HepG2 (cell line): ENCODE data around the gene CCL27. TPM values are rescaled to one million over a fixed set of nuclear protein-coding genes. Genes with fewer than 3 reads are reported as not detected.
A peak's percentile ranks its signal among the peaks of the same experiment; 100 is the strongest.

Experiments
- HNRNPUL1 ChIP-seq: fragments of 200-400 bp; formaldehyde crosslinking; IDR thresholded peaks from 2 replicates; pipeline ENCODE4 v1.6.1; 2017; ENCODE audit warnings: low read depth, mild to moderate bottlenecking, low read length, moderate library complexity
- MEIS1 ChIP-seq: sonication (generic); formaldehyde crosslinking; IDR thresholded peaks from 2 replicates; pipeline ENCODE4 v1.9.0; 2021; ENCODE audit warnings: mild to moderate bottlenecking, missing genetic modification reagents, moderate library complexity, borderline replicate concordance
- MXI1 ChIP-seq: IDR thresholded peaks from 3 replicates; pipeline ENCODE4 v1.6.1; 2012; ENCODE audit warnings: low read depth, low read length, inconsistent platforms, borderline replicate concordance
- NFE2L2 ChIP-seq: fragments of 150-350 bp; IDR thresholded peaks from 2 replicates; pipeline ENCODE4 v1.6.1; 2014; ENCODE audit warnings: low read length
- RXRB ChIP-seq: IDR thresholded peaks from 2 replicates; pipeline ENCODE4 v1.6.1; 2016; ENCODE audit warnings: borderline replicate concordance, missing genetic modification reagents, missing compliant biosample characterization
- ZIK1 ChIP-seq: sonication (generic); formaldehyde crosslinking; IDR thresholded peaks from 2 replicates; pipeline ENCODE4 v1.5.0; 2020; ENCODE audit warnings: mild to moderate bottlenecking, low read depth, missing genetic modification reagents, borderline replicate concordance
- ZNF577 ChIP-seq: sonication (generic); formaldehyde crosslinking; IDR thresholded peaks from 2 replicates; pipeline ENCODE4 v1.4.0; 2020; ENCODE audit warnings: mild to moderate bottlenecking, low read depth, missing genetic modification reagents, borderline replicate concordance
- polyA plus RNA-seq, 8 experiments: library from polyadenylated mRNA; depleted of rRNA in 3 of 8; stranded (reverse) in 7 of 8; unstranded in 1 of 8; fragments of >200 nt; fragmentation: Illumina TruSeq in 4 of 8; extraction: Trizol in 4 of 8; gene quantifications; 2 replicates each; pipeline versions ENCODE4 v1.2.1 to v1.2.3, GENCODE V29; 2011 to 2016; ENCODE audit warnings: low read depth in 4 of 8, missing spikeins in 1 of 8, mixed read lengths in 1 of 8; ENCODE audit not compliant: insufficient read depth in 1 of 8
- total RNA-seq, 5 experiments: library from RNA; depleted of rRNA; stranded (reverse); fragments of >200 nt; fragmentation: Illumina TruSeq; extraction: Trizol; gene quantifications; 2 replicates each; pipeline ENCODE4 v1.2.3, GENCODE V29; 2016; ENCODE audit warnings: low read depth in 1 of 5
- TF ChIP-seq, protein P1 (sequence below): sonication (generic); formaldehyde crosslinking; conservative IDR thresholded peaks from 2 replicates; pipeline ENCODE4 v1.4.0; 2020; ENCODE audit warnings: missing genetic modification reagents
- TF ChIP-seq, protein P2 (sequence below): sonication (generic); formaldehyde crosslinking; IDR thresholded peaks from 2 replicates; pipeline ENCODE4 v1.8.0; 2022; ENCODE audit warnings: mild to moderate bottlenecking, missing genetic modification reagents; ENCODE audit not compliant: insufficient replicate concordance
- TF ChIP-seq, protein P3 (sequence below): sonication (generic); formaldehyde crosslinking; IDR thresholded peaks from 2 replicates; pipeline ENCODE4 v1.4.0; 2020; ENCODE audit warnings: mild to moderate bottlenecking, missing genetic modification reagents, borderline replicate concordance
- TF ChIP-seq, protein P4 (sequence below): sonication (generic); formaldehyde crosslinking; IDR thresholded peaks from 2 replicates; pipeline ENCODE4 v1.4.0; 2020; ENCODE audit warnings: missing genetic modification reagents
- TF ChIP-seq, protein P5 (sequence below): sonication (generic); formaldehyde crosslinking; IDR thresholded peaks from 2 replicates; pipeline ENCODE4 v1.5.0; 2020; ENCODE audit warnings: mild to moderate bottlenecking, low read depth, missing genetic modification reagents, borderline replicate concordance
- TF ChIP-seq, protein P6 (sequence below): sonication (generic); formaldehyde crosslinking; IDR thresholded peaks from 2 replicates; pipeline ENCODE4 v1.4.0; 2020; ENCODE audit warnings: missing genetic modification reagents, borderline replicate concordance
- TF ChIP-seq, protein P7 (sequence below), 2 experiments: fragments of 450-650 bp in 1 of 2; sonication (generic) in 1 of 2; formaldehyde crosslinking; IDR thresholded peaks; 2 replicates each; pipeline versions ENCODE4 v1.5.0 to v1.8.0; 2020 to 2022; ENCODE audit warnings: mild to moderate bottlenecking in 1 of 2, missing genetic modification reagents in 1 of 2

CCL27 gene
- total and polyA plus RNA-seq, 2 of the 13 experiments (the other 11 are each of a cell fraction or from before 2014, with no cell fraction given): not detected

DNA sequence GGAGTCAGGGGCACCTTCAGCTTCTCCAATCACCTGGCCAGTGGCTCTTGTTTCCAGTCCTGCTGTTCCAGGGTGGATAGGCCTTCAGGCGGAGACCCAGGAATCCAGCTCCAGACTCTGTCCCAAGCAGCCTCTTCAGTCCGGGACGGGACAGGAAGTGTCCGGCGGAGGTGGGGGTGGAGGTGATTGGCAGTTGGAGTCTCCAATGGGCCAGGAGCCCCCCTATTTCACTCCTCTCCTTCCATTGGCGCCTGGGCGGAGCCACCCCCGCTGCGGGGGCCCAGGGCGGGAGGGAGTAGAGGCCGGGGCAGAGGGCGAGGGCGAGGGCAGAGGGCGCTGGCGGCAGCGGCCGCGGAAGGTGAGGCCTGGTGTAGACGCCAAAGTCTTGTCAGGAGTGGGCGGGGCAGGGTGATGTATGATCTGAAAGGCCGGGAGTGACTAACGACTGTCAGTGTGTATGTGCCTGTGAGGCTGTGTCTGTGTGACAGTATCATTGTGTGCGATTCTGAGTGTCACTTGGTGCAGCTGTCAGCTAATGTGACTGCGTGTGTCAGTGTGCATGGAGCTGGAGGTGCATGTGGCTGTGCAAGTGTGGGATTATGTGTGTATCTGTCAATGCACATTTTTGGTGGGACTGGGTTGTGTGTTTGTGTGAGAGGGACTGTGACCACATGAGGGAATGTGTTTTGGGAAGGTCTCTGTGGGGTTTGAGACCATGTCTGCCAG, 10.4 kb downstream of the CCL27 start, which contains the start of gene IL11RA (continued):
- TF ChIP-seq MXI1 (no peak), RXRB (peak; percentile 80), MEIS1 (peak; percentile 89), HNRNPUL1 (no peak), ZNF577 (CRISPR knock-in tag) (no peak), NFE2L2 (no peak), ZIK1 (CRISPR knock-in tag) (no peak; the same call in 1 of the 2 replicates)
- TF ChIP-seq, protein P1, sequence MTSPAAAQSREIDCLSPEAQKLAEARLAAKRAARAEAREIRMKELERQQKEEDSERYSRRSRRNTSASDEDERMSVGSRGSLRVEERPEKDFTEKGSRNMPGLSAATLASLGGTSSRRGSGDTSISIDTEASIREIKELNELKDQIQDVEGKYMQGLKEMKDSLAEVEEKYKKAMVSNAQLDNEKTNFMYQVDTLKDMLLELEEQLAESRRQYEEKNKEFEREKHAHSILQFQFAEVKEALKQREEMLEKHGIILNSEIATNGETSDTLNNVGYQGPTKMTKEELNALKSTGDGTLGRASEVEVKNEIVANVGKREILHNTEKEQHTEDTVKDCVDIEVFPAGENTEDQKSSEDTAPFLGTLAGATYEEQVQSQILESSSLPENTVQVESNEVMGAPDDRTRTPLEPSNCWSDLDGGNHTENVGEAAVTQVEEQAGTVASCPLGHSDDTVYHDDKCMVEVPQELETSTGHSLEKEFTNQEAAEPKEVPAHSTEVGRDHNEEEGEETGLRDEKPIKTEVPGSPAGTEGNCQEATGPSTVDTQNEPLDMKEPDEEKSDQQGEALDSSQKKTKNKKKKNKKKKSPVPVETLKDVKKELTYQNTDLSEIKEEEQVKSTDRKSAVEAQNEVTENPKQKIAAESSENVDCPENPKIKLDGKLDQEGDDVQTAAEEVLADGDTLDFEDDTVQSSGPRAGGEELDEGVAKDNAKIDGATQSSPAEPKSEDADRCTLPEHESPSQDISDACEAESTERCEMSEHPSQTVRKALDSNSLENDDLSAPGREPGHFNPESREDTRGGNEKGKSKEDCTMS (CRISPR knock-in tag): no peak
- TF ChIP-seq, protein P2, sequence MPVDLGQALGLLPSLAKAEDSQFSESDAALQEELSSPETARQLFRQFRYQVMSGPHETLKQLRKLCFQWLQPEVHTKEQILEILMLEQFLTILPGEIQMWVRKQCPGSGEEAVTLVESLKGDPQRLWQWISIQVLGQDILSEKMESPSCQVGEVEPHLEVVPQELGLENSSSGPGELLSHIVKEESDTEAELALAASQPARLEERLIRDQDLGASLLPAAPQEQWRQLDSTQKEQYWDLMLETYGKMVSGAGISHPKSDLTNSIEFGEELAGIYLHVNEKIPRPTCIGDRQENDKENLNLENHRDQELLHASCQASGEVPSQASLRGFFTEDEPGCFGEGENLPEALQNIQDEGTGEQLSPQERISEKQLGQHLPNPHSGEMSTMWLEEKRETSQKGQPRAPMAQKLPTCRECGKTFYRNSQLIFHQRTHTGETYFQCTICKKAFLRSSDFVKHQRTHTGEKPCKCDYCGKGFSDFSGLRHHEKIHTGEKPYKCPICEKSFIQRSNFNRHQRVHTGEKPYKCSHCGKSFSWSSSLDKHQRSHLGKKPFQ (CRISPR knock-in tag): no peak
- TF ChIP-seq, protein P3, sequence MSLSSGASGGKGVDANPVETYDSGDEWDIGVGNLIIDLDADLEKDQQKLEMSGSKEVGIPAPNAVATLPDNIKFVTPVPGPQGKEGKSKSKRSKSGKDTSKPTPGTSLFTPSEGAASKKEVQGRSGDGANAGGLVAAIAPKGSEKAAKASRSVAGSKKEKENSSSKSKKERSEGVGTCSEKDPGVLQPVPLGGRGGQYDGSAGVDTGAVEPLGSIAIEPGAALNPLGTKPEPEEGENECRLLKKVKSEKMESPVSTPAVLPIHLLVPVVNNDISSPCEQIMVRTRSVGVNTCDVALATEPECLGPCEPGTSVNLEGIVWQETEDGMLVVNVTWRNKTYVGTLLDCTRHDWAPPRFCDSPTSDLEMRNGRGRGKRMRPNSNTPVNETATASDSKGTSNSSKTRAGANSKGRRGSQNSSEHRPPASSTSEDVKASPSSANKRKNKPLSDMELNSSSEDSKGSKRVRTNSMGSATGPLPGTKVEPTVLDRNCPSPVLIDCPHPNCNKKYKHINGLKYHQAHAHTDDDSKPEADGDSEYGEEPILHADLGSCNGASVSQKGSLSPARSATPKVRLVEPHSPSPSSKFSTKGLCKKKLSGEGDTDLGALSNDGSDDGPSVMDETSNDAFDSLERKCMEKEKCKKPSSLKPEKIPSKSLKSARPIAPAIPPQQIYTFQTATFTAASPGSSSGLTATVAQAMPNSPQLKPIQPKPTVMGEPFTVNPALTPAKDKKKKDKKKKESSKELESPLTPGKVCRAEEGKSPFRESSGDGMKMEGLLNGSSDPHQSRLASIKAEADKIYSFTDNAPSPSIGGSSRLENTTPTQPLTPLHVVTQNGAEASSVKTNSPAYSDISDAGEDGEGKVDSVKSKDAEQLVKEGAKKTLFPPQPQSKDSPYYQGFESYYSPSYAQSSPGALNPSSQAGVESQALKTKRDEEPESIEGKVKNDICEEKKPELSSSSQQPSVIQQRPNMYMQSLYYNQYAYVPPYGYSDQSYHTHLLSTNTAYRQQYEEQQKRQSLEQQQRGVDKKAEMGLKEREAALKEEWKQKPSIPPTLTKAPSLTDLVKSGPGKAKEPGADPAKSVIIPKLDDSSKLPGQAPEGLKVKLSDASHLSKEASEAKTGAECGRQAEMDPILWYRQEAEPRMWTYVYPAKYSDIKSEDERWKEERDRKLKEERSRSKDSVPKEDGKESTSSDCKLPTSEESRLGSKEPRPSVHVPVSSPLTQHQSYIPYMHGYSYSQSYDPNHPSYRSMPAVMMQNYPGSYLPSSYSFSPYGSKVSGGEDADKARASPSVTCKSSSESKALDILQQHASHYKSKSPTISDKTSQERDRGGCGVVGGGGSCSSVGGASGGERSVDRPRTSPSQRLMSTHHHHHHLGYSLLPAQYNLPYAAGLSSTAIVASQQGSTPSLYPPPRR (CRISPR knock-in tag): peak; percentile 51; the same call in 1 of the 2 replicates
- TF ChIP-seq, protein P4, sequence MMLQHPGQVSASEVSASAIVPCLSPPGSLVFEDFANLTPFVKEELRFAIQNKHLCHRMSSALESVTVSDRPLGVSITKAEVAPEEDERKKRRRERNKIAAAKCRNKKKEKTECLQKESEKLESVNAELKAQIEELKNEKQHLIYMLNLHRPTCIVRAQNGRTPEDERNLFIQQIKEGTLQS (CRISPR knock-in tag): no peak
- TF ChIP-seq, protein P5, sequence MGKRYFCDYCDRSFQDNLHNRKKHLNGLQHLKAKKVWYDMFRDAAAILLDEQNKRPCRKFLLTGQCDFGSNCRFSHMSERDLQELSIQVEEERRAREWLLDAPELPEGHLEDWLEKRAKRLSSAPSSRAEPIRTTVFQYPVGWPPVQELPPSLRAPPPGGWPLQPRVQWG (CRISPR knock-in tag): no peak
- TF ChIP-seq, protein P6, sequence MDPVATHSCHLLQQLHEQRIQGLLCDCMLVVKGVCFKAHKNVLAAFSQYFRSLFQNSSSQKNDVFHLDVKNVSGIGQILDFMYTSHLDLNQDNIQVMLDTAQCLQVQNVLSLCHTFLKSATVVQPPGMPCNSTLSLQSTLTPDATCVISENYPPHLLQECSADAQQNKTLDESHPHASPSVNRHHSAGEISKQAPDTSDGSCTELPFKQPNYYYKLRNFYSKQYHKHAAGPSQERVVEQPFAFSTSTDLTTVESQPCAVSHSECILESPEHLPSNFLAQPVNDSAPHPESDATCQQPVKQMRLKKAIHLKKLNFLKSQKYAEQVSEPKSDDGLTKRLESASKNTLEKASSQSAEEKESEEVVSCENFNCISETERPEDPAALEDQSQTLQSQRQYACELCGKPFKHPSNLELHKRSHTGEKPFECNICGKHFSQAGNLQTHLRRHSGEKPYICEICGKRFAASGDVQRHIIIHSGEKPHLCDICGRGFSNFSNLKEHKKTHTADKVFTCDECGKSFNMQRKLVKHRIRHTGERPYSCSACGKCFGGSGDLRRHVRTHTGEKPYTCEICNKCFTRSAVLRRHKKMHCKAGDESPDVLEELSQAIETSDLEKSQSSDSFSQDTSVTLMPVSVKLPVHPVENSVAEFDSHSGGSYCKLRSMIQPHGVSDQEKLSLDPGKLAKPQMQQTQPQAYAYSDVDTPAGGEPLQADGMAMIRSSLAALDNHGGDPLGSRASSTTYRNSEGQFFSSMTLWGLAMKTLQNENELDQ: no peak
- TF ChIP-seq, protein P7, sequence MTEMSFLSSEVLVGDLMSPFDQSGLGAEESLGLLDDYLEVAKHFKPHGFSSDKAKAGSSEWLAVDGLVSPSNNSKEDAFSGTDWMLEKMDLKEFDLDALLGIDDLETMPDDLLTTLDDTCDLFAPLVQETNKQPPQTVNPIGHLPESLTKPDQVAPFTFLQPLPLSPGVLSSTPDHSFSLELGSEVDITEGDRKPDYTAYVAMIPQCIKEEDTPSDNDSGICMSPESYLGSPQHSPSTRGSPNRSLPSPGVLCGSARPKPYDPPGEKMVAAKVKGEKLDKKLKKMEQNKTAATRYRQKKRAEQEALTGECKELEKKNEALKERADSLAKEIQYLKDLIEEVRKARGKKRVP (CRISPR knock-in tag; IDR thresholded peaks at IDR 0.05): no peak
